GM13977 (cell line): ENCODE data around the gene WNT11.
A peak's percentile ranks its signal among the peaks of the same experiment; 100 is the strongest.

Experiments
- DNase-seq: peaks from one replicate; pipeline ENCODE4 v3.0.0; 2012; ENCODE audit warnings: low spot score
- in situ Hi-C: fragments of 300-500 bp; cut with MboI; formaldehyde crosslinking; loops from one replicate; pipeline ENCODE4 v1.12.0; 2022; ENCODE audit warnings: low sequenced_read_pairs, low pct_unique_long_range_greater_than_20kb, mixed read lengths, inconsistent platforms; ENCODE audit not compliant: unreplicated experiment
- TF ChIP-seq, protein P1 (sequence below): IDR thresholded peaks from 2 replicates; pipeline ENCODE4 v1.5.1; 2012; ENCODE audit warnings: mild to moderate bottlenecking, control low read depth; ENCODE audit not compliant: insufficient read depth; ENCODE audit errors: extremely low read depth, missing control alignments

The WNT11 gene

DNA sequence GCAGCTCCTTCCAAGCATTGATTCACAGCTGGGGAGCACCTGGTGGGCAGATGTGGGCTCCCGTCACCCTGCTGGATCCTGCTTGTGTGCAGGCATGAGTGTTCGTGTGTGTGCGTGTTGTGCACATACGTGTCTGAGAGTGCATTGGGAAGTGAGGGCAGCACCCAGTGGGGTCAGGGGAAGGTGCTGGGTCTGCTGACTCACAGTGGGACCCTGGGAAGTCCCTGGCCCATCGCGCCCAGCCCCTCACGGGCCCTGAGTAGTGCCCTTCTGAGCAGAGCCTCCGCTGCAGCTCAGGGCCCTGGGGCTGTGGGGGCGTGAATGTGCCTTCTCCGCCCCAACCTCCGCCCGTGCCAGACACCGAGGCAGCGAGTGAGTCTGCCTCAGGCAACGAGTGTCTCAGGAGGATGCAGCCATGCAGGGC lies 36.8 kb downstream of the WNT11 start:
- in situ Hi-C loops: no loop called here
- DNase-seq: no peak
- TF ChIP-seq, protein P1, sequence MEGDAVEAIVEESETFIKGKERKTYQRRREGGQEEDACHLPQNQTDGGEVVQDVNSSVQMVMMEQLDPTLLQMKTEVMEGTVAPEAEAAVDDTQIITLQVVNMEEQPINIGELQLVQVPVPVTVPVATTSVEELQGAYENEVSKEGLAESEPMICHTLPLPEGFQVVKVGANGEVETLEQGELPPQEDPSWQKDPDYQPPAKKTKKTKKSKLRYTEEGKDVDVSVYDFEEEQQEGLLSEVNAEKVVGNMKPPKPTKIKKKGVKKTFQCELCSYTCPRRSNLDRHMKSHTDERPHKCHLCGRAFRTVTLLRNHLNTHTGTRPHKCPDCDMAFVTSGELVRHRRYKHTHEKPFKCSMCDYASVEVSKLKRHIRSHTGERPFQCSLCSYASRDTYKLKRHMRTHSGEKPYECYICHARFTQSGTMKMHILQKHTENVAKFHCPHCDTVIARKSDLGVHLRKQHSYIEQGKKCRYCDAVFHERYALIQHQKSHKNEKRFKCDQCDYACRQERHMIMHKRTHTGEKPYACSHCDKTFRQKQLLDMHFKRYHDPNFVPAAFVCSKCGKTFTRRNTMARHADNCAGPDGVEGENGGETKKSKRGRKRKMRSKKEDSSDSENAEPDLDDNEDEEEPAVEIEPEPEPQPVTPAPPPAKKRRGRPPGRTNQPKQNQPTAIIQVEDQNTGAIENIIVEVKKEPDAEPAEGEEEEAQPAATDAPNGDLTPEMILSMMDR: no peak

DNA sequence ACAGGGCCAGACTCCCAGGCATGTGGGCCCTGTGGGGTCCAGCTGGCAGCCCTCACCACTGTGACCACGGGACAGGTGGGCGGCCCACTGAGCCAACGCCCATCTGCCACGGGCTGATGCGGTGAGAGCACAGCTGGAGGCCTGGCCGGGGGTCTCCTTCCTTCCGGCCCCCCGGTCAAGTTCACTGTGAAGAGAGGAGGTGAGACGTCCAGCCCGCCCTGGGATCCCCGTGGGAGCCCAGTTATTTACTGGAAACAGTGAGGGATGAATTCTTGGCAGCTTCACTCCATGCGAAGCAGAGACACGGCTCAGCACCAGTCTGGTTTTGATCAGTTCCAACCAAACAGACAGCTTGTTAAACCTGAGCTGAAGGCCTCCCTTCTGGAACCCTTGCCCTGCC lies 38.7 kb downstream of the WNT11 start:
- TF ChIP-seq, protein P1: no peak
- in situ Hi-C loops: no loop called here
- DNase-seq: no peak

DNA sequence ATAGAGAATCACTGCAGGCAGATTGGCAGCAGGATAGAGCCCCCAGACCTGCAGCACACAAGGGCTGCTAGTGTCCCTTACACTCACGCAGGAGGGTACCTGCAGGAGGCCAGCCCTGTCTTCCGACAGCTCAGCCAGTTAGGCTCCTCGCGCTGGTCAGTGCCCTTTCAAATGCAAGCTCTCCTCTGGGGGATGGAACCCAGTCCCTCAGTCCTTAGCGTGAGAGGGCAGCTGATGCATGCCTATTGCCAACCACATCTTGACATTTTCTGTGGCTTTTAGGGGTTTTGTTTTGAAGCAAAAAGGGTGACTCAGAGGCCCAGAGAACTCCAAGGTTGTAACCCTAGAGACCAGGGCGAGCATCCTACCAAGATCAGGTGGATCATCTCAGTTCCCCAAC lies 40.0 kb downstream of the WNT11 start:
- TF ChIP-seq, protein P1: no peak
- DNase-seq: peak; percentile 65
- in situ Hi-C loops: no loop called here

DNA sequence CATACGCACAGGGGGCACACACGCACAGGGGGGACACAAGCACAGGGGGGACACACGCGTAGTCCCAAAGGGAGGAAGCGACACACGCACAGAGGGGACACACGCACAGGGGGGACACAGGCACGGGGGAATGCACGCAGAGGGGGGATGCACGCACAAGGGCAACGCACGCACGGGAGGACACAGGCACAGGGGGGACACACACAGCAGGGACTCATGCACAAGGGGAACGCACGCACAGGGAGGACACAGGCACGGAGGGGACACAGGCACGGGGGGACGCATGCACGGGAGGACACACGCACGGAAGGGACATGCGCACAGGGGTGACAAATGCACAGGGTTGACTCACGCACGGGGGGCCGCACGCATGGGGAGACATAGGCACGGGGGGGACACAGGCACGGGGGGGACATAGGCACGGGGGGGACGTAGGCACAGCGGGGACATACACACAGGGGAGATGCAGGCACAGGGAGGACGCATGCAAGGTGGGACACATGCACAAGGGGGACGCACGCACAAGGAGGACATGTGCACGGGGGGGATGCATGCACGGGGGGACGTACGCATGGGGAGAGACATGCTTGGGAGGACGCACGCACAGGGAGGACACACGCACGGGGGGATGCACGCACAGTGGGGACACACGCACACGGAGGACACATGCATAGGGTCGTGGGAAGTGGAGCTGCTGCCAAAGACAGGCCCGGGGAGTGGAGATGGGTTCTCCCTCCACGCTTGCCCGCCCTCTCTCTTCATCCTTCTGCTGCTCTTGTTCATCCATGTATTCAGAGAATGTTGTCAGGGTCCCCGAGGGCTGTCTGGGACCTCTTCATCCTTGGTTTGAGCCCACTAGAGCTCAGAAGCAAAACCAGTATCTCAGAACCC lies 41.2 kb downstream of the WNT11 start:
- in situ Hi-C loops: no loop called here
- DNase-seq: no peak
- TF ChIP-seq, protein P1: no peak

DNA sequence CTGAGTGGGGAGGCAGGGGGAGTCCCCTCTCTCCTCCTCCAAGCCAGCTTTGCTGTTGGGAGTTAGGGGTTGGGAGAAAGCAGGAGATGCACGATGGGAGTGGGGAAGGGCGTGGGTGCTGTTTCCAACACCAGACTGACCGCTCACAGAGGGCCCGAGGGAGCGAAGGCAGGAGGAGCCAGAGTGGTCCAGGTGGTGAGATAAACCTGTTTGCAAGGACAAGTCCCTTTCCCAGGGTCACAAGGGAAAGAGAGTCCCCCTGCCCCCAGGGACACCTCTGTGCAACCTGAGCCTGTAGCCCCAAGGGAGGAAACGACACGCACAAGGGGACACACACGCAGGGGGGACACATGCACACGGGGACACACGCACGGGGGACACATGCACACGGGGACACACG lies 42.2 kb downstream of the WNT11 start:
- TF ChIP-seq, protein P1: no peak
- in situ Hi-C loops: no loop called here
- DNase-seq: no peak

DNA sequence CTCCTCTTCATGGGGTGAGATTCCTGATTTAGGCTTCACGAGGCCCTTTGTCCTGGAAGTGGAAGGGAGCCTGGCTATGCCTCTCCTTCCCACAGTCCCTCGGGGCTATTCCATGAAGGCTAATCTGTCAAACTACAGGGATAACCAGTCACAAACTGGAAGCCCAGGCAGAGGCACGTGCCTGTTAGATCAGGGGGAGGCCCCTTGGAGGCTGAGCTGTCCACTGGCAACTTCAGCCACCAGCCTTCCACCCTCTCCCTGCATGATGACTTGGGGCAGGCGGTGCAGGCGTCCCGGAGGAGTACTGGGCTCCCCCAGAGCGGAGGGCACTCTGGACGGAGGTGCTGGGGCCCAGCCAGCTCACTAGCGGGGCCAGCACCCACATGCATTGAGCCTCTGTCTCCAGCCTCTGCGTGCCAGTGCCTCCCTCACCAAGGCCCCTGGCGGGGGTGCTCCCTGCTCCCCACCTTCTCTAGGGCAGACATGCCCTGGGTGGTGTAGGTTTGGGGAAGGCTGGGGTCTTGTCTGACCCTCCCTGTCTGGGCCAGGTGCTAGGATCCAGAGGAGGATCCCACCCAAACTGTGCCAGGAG lies 42.9 kb downstream of the WNT11 start:
- TF ChIP-seq, protein P1: no peak
- in situ Hi-C loops: no loop called here
- no peak for DNase-seq
